Fibroblast of peridontal ligament (primary cell): Measurements from ENCODE around the gene FILIP1.
"Not testable (repeated sequence)": the region's sequence is repeated elsewhere in the genome, so short reads cannot be mapped to it uniquely, and the experiment has no call there.

ENCODE experiments used
- DNase-seq: peaks from one replicate; pipeline ENCODE4 v3.0.0-alpha.2; 2010; ENCODE audit errors: extremely low read depth

Gene FILIP1

GRCh38 chr6:75422024-75422639, 71.5 kb downstream of the FILIP1 start:
- DNase-seq = peak; percentile 62

DNA sequence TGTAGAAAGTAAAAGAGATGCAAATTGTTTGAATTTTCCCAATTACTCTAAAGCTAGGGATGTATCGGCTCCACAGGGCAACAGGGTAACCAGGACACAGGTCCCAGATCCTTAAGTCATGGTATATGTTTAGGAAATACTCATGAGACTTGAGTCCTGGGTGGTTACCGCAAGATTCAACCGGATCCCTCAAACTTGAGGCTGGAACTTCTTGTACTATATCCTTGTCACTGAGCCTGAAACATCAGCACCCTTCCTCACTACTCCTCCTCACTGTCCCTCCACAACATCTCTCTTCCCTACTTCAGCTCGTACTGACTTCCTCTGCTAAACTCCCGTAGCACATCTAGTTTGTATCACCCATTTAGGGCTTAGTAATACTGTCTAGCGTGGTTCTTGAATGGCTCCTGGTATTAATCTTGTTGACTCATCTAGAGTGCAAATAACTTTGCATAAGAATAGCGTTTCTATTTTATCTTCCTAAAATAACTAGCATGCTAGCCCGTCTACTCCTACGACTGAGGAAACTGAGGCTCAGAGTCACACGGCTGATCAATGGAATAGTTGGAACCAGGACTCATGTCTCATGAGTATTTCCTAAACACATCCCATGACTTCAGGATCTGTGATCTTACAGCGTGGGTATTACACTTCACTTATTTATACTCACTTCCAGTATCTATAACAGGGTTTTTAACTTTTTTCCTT, 72.1 kb downstream of the FILIP1 start:
- DNase-seq = no peak

DNA sequence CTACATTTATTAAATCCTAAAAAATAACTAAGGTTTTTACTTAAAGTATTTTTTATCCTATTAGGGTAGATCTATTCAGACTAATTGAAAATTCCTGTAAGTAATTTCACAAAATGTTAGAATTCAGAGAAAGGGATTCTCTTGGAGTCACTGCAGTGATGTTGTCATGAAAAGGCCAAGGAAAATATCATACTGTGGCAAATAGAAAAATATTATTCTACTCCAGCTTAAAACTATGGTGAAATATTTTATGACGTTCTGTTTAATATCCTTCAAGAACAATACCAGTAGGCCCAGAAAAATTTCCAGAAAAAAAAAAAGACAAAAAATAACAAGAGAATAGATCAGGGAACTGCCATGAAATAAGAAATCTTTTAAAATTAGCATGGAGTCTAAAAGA, 73.6 kb downstream of the FILIP1 start:
- DNase-seq = no peak

GRCh38 chr6:75419416-75419815, 74.2 kb downstream of the FILIP1 start:
- DNase-seq = no peak

- no peak for DNase-seq
These were observed 75.4 kb downstream of the FILIP1 start for GRCh38 chr6:75418233-75418632.

DNA sequence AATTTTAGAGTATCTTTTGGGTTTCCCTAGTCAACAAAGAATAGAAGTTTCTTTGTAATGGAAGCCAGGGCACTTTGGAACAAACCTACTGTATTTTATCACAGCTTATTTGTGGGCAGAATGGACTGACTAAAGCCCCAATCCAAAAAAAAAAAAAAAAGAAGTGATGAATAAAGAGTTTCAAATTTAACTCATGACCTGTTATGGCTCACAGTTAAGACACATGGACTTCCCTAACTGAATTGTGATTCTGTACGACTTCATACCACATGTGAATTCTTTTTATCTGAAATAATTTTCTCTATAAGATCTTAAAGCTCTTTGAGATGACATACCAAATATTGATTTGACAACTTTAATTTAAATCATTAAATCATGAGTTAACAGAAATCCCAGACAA, 77.2 kb downstream of the FILIP1 start:
- DNase-seq = no peak

- no peak for DNase-seq
These were observed 77.8 kb downstream of the FILIP1 start for GRCh38 chr6:75415804-75416203.

DNA sequence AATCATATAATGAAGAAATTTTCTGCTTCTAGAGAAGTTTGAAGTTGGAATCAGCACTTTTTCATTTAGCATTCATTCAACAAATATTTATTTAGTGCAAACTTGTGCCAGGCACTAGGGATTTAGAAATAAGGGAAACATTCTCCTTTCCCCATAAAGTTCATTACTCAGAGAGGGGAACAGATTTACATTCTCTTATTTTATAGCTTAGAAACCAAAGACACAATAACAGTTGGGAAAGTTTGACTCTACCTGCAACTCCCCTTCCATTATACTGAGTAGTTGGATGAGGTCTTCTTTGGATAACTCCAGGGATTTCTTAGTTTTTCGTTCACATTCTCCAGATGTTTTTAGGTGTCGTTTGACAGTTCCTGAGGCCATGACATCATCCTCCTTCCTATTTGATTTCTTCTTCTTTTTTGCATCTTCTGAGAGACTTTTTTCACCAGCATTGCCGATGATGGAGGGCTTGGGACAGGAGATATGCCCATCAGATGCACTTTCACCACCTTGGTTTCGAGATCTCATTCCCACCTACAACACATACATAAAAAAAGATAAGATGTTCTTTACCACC, 79.1 kb downstream of the FILIP1 start:
- DNase-seq = no peak

DNA sequence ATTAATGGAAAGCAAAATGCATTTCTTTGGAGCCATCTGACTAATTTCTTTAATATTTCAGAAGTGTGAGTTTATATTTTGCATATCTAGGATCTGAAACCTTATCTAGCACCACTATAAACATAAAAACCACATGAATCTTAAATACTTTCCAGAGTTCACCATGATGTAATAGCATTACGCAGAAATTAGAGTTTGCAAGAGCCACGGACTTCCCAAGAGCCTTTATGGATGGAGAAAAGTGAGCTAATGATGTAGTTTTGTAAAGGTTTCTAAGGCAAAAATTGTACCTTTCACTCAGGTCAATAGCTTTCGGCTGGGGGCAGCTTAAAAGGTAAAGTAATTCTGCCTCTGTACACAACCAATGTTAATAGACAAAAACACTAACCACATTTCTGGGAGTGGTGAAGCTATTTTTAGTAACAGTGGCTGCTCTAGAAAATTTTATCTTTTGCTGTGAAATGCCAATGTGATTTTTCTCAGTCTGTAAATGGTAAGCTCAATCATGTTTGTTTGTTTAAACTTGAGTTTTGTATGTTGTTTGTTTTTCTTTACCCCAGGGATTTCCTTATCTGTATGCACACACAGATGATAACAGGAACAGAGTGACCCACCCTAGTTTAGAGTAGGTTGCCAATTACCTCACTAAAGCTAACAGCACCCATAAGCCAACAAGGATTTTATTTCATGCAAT, 80.5 kb downstream of the FILIP1 start:
- peak; percentile 87 for DNase-seq

DNA sequence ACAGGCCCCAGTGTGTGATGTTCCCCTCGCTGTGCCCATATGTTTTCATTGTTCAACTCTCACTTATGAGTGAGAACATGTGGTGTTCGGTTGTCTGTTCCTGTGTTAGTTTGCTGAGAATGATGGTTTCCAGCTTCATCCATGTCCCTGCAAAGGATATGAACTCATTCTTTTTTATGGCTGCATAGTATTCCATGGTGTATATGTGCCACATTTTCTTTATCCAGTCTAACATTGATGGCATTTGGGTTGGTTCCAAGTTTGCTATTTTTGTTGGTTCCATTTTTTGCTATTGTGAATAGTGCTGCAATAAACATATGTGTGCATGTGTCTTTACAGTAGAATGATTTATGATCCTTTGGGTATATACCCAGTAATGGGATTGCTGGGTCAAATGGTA, 83.0 kb downstream of the FILIP1 start:
- DNase-seq = not testable (repeated sequence)

GRCh38 chr6:75409928-75410327, 83.7 kb downstream of the FILIP1 start:
- DNase-seq = no peak

DNA sequence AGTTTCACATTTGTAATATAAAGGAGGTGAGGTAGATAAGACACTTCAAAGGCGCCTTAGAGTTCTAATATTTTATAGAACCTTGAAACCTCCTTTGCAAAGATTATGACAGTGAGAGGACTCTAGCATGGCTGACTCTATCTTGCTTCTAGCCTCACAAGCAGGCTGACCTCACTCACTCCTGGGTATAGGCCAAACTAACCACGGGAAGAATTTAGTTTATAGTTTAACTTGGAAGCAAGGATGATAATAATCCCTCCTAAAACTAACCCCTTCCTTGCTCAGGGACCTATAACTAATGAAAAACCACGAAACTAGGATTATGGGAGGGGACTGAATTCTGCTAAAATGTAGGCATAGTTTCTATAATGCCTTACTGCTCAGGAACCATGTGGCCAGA, 84.3 kb downstream of the FILIP1 start:
- peak; percentile 82 for DNase-seq

GRCh38 chr6:75403563-75404080, 90.0 kb downstream of the FILIP1 start:
- DNase-seq = no peak

DNA sequence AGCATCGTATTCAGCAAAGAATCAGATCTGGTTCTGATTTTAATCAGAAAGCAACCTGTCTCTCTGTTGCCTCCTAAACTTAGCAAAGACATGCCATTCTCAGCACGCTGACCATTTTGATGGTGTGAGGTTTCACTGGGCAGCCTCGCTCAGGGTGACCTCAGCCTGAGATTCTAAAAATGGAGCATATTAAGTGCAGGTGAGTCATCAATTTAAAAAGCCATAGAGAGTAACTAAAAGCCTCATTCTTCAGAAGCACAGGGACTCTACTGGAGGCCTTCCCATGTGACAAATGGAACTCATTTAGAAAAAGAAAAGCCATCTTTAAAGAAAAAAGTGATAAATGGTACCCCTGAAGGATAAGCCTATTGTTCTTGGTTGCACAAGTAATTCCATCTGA, 91.3 kb downstream of the FILIP1 start:
- DNase-seq = peak; percentile 77

- no peak for DNase-seq
These were observed 95.7 kb downstream of the FILIP1 start for GRCh38 chr6:75397656-75398465.

DNA sequence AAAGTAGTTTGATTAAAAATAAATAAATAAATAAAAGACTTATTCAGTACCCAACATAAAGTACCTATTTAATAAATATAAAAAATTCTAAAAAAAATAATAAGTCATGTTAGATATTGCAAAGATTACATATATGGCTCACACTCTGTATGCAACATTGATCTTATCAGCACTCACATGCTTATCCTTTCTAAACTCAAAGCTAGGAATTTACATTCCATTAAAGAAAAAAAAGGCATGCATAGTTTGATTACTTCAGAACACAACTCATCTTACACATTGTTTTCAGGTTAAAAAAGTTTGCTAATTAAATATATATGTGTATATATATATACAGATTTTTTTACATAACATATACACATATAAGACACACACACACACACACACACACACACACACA, 96.4 kb downstream of the FILIP1 start:
- DNase-seq = no peak

DNA sequence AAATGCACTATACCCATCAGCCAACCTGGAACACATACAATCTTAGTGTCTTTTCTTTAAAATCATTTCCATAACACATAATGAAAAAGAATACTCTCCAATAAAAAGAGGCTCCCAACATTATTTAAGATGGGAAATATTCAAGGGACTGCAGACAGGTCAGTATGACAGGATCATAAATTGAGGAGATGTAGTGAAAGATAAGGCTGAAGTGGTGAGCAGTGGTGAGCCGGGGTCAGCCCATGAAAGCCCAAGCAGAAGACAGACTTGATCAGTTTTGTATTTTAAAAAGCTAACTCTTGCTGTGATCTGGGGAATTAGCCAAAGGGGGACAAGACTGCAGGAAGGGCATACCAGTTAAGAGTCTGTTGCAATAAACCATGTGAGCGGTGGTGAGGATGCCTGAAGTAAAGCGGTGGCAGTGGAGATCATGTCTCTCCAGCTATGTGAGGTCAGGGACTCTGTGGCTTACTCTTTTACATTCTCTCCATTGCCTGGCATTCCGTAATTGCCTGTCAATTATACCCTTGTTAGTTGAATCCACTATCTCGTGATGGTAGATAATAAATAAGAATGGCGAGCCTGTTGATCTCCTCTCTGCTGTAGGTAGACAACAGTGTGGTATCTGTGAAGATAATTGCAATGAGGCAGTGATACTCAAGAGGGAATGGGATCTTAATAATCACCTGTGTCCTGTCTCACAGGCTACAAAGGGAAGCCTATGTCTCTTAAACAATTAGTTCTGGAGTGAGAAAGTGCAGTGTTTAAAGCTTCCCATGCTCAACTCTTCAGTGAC, 97.4 kb downstream of the FILIP1 start:
- no peak for DNase-seq

GRCh38 chr6:75393806-75394205, 99.8 kb downstream of the FILIP1 start:
- DNase-seq = no peak

GRCh38 chr6:75391276-75391675, 102.3 kb downstream of the FILIP1 start:
- DNase-seq = peak; percentile 36

GRCh38 chr6:75386050-75386770, 107.4 kb downstream of the FILIP1 start:
- DNase-seq = peak; percentile 11
